GM18868 (cell line): Measurements from ENCODE around the gene PTPRK.

Experiments
- ATAC-seq: cut with Tn5 transposase; IDR thresholded peaks from one replicate; pipeline ENCODE4 v1.9.1; 2021; ENCODE audit warnings: mild to moderate bottlenecking, moderate library complexity; ENCODE audit not compliant: unreplicated experiment

PTPRK gene

GRCh38 chr6:127976796-127977195 lies 543.6 kb downstream of the PTPRK start:
- ATAC-seq: no peak

GRCh38 chr6:127976111-127976510 lies 544.3 kb downstream of the PTPRK start:
- ATAC-seq: no peak

GRCh38 chr6:127972815-127973214 lies 547.6 kb downstream of the PTPRK start:
- no peak for ATAC-seq

GRCh38 chr6:127971945-127972391 lies 548.4 kb downstream of the PTPRK start:
- ATAC-seq: peak; percentile 58

- no peak for ATAC-seq
Observed at GRCh38 chr6:127971386-127971785, 549.0 kb downstream of the PTPRK start.

- no peak for ATAC-seq
Observed at GRCh38 chr6:127969701-127970100, 550.7 kb downstream of the PTPRK start.

- ATAC-seq: no peak
Observed at GRCh38 chr6:127968394-127968793, 552.0 kb downstream of the PTPRK start.

- no peak for ATAC-seq
Observed at GRCh38 chr6:127967708-127968107, 552.7 kb downstream of the PTPRK start.

GRCh38 chr6:127966616-127967015 lies 553.8 kb downstream of the PTPRK start:
- ATAC-seq: no peak

- ATAC-seq: no peak
Observed at GRCh38 chr6:127963495-127963894, 556.9 kb downstream of the PTPRK start.

- ATAC-seq: no peak
Observed at GRCh38 chr6:127959869-127960268, 560.5 kb downstream of the PTPRK start.

GRCh38 chr6:127956956-127957355 lies 563.4 kb downstream of the PTPRK start:
- ATAC-seq: no peak

- no peak for ATAC-seq
Observed at GRCh38 chr6:127956260-127956888, 564.0 kb downstream of the PTPRK start.

- ATAC-seq: no peak
Observed at GRCh38 chr6:127954082-127954481, 566.3 kb downstream of the PTPRK start.

GRCh38 chr6:127952831-127953230 lies 567.6 kb downstream of the PTPRK start:
- ATAC-seq: no peak

- ATAC-seq: no peak
Observed at GRCh38 chr6:127952176-127952575, 568.2 kb downstream of the PTPRK start.

GRCh38 chr6:127951172-127951917 lies 569.1 kb downstream of the PTPRK start:
- ATAC-seq: no peak

GRCh38 chr6:127950566-127951145 lies 569.7 kb downstream of the PTPRK start:
- no peak for ATAC-seq

GRCh38 chr6:127949251-127949650 lies 571.1 kb downstream of the PTPRK start:
- ATAC-seq: no peak

GRCh38 chr6:127946388-127946787 lies 574.0 kb downstream of the PTPRK start:
- ATAC-seq: no peak

GRCh38 chr6:127945434-127946097 lies 574.8 kb downstream of the PTPRK start:
- no peak for ATAC-seq

- no peak for ATAC-seq
Observed at GRCh38 chr6:127941228-127941627, 579.2 kb downstream of the PTPRK start.
